ENCODE measurements around the gene PHF1.

Gene PHF1

GRCh38 chr6:33417128-33417902, 6.5 kb downstream of the PHF1 start:
- FAIRE-seq (no peak), DNase-seq (ENCODE audit: low spot score) (no peak)

GRCh38 chr6:33417903-33418689, 7.3 kb downstream of the PHF1 start, which contains the start of gene CUTA:
TSS of gene CUTA (minus strand) at chr6:33418107. CDS start at chr6:33418000, 107 bp downstream.
- peak; percentile 96 for FAIRE-seq
- DNase-seq (ENCODE audit: low spot score), result peak; percentile 97

- no peak for FAIRE-seq
- no peak for DNase-seq (ENCODE audit: low spot score)
Measured at GRCh38 chr6:33418690-33419291, 8.0 kb downstream of the PHF1 start.

- DNase-seq (ENCODE audit: low spot score) (no peak), FAIRE-seq (no peak)
Measured at GRCh38 chr6:33419580-33420490, 9.0 kb downstream of the PHF1 start, which contains the start of gene SYNGAP1. TSS of gene SYNGAP1 (plus strand) at chr6:33420065. CDS start at chr6:33420265, 200 bp downstream.

- no peak for DNase-seq (ENCODE audit: low spot score)
- no peak for FAIRE-seq
Measured at GRCh38 chr6:33420491-33421343, 9.9 kb downstream of the PHF1 start.

- no peak for FAIRE-seq
- no peak for DNase-seq (ENCODE audit: low spot score)
Measured at GRCh38 chr6:33421344-33421643, 10.5 kb downstream of the PHF1 start.

GRCh38 chr6:33423777-33424176, 13.0 kb downstream of the PHF1 start:
- FAIRE-seq (no peak), DNase-seq (ENCODE audit: low spot score) (no peak)

- FAIRE-seq, result no peak
- DNase-seq (ENCODE audit: low spot score), result no peak
Measured at GRCh38 chr6:33424855-33425667, 14.2 kb downstream of the PHF1 start.

GRCh38 chr6:33425668-33426577, 15.1 kb downstream of the PHF1 start:
- FAIRE-seq (peak; percentile 20), DNase-seq (ENCODE audit: low spot score) (peak; percentile 88)

- DNase-seq (ENCODE audit: low spot score), result no peak
- no peak for FAIRE-seq
Measured at GRCh38 chr6:33426590-33427511, 16.0 kb downstream of the PHF1 start.

- DNase-seq (ENCODE audit: low spot score) (peak; percentile 55), FAIRE-seq (no peak)
Measured at GRCh38 chr6:33427585-33428223, 16.9 kb downstream of the PHF1 start.

GRCh38 chr6:33428224-33428965, 17.6 kb downstream of the PHF1 start:
- no peak for FAIRE-seq

GRCh38 chr6:33428966-33429749, 18.3 kb downstream of the PHF1 start:
- no peak for DNase-seq (ENCODE audit: low spot score)
- no peak for FAIRE-seq

More at GRCh38 chr6:33428224-33428965, 17.6 kb downstream of the PHF1 start:
- peak; percentile 52 for DNase-seq (ENCODE audit: low spot score)

- FAIRE-seq, result no peak
- DNase-seq (ENCODE audit: low spot score), result no peak
Measured at GRCh38 chr6:33429750-33430052, 18.9 kb downstream of the PHF1 start.

GRCh38 chr6:33430334-33430733, 19.5 kb downstream of the PHF1 start:
- no peak for FAIRE-seq
- no peak for DNase-seq (ENCODE audit: low spot score)
